Upper lobe of right lung (tissue), 1 donor: Measurements from ENCODE around the gene MYCN. TPM values are rescaled to one million over a fixed set of nuclear protein-coding genes. Genes with fewer than 3 reads are reported as not detected.

ENCODE experiments used
- ATAC-seq: fragments of 200-7000 bp; cut with Tn5 transposase; one replicate; pipeline ENCODE4 v1.9.1; 2020; ENCODE audit warnings: mild to moderate bottlenecking, moderate library complexity
- DNase-seq: peaks from one replicate; pipeline ENCODE4 v3.0.0-alpha.2; 2020
- H3K27ac ChIP-seq: fragments of 200-600 bp; one replicate; pipeline ENCODE4 v1.8.0; 2022
- H3K27me3 ChIP-seq: fragments of 200-600 bp; one replicate; pipeline ENCODE4 v1.8.0; 2022; ENCODE audit warnings: mild to moderate bottlenecking
- H3K36me3 ChIP-seq: fragments of 200-600 bp; one replicate; pipeline ENCODE4 v1.8.0; 2022
- H3K4me1 ChIP-seq: fragments of 200-600 bp; one replicate; pipeline ENCODE4 v1.8.0; 2022
- H3K4me3 ChIP-seq: fragments of 200-600 bp; one replicate; pipeline ENCODE4 v1.8.0; 2022; ENCODE audit warnings: mild to moderate bottlenecking
- H3K9me3 ChIP-seq: fragments of 200-600 bp; one replicate; pipeline ENCODE4 v1.8.0; 2022
- intact Hi-C: fragments of 100-400 bp; cut with DNase I; formaldehyde crosslinking; loops from one replicate; pipeline ENCODE4 v1.11.0; 2022
- total RNA-seq: library from RNA; stranded (reverse); fragmentation: NEBNext Ultra II Directional; extraction: Animal tissue kit (Norgen Biotek cat#: 25700); gene quantifications from one replicate; pipeline ENCODE4 v1.2.1, GENCODE V29; 2021
- TF ChIP-seq, protein P1 (sequence below): fragments of 200-600 bp; IDR thresholded peaks from one replicate; pipeline ENCODE4 v1.8.0; 2022; ENCODE audit warnings: antibody characterized with exemption
- donor health status: DM: no; HTN: yes; CAD: no; lungs with severe emphysema.

MYCN gene
- total RNA-seq, 1 donor from 2014 or later: 0.49 TPM

DNA sequence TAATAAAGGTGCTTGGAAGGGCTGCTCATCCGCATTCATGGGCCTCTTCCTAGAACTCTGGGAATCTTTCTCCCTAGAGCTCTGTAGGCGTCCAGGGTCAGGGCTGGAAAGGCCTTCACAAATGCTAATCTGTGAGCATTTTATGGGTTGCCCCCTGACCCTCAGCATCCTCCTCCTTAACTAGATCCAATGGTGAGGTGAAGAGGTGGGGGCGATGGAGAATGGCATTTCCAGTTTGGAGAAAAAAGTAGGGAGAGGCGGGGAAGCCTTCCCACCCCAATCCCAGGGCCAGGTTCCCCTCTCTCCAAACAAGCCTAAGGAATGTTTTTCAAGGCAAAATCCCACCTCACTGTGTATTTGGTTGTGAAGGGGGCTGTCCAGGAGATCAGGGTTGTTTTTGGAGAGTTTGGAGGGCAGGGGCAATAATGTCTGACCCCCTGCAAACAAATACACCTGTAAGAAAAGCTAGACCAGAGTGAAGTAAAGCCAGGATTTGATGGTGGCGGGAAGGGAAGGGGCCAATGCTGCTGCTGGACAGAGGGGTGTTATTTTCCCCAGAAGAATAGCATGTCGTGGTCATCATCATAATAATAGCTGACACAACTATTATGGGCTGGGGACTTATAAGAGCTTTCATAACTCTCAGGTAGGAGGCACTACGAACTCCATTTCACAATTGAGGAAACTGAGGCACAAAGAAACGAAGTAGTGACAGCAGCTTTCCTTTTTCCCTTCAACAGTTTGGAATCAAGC is 1.4 kb upstream of the MYCN start:
- H3K27ac ChIP-seq: no peak overlapping the region
- DNase-seq (no peak), ATAC-seq (no peak)
- H3K4me1 ChIP-seq: peaks cover 36% of the 10 kb centered on the region
- intact Hi-C loops: no loop called here
- peaks cover 49% of the 10 kb centered on the region for H3K27me3 ChIP-seq
- H3K4me3 ChIP-seq: no peak overlapping the region
- TF ChIP-seq, protein P1, sequence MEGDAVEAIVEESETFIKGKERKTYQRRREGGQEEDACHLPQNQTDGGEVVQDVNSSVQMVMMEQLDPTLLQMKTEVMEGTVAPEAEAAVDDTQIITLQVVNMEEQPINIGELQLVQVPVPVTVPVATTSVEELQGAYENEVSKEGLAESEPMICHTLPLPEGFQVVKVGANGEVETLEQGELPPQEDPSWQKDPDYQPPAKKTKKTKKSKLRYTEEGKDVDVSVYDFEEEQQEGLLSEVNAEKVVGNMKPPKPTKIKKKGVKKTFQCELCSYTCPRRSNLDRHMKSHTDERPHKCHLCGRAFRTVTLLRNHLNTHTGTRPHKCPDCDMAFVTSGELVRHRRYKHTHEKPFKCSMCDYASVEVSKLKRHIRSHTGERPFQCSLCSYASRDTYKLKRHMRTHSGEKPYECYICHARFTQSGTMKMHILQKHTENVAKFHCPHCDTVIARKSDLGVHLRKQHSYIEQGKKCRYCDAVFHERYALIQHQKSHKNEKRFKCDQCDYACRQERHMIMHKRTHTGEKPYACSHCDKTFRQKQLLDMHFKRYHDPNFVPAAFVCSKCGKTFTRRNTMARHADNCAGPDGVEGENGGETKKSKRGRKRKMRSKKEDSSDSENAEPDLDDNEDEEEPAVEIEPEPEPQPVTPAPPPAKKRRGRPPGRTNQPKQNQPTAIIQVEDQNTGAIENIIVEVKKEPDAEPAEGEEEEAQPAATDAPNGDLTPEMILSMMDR: no peak
- H3K9me3 ChIP-seq: no peaks in the 10 kb centered on the region
- no peaks in the 10 kb centered on the region for H3K36me3 ChIP-seq

DNA sequence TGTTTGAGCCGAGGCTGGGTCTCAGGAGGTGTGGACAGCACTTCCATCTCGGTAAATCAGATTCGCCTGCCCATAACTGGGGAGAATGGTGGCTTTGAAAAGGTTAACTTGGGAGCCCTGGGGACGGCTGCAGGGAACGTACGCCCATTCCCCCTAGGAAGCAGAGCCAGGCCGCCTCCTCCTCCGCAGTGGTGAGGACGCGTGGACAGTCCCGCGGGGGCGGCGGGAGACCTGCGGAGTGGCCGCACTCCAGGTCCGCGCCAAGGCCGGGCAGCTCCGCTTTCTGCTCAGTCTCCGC is 845 bp upstream of the MYCN start:
- H3K36me3 ChIP-seq: no peaks in the 10 kb centered on the region
- H3K4me3 ChIP-seq: peak overlapping the region; percentile 52
- no peaks in the 10 kb centered on the region for H3K9me3 ChIP-seq
- peaks cover 49% of the 10 kb centered on the region for H3K27me3 ChIP-seq
- H3K4me1 ChIP-seq: peaks cover 40% of the 10 kb centered on the region
- intact Hi-C loops: no loop called here
- H3K27ac ChIP-seq: no peak overlapping the region
- TF ChIP-seq, protein P1: peak; percentile 76
- peak; percentile 82 for ATAC-seq
- peak; percentile 84 for DNase-seq

DNA sequence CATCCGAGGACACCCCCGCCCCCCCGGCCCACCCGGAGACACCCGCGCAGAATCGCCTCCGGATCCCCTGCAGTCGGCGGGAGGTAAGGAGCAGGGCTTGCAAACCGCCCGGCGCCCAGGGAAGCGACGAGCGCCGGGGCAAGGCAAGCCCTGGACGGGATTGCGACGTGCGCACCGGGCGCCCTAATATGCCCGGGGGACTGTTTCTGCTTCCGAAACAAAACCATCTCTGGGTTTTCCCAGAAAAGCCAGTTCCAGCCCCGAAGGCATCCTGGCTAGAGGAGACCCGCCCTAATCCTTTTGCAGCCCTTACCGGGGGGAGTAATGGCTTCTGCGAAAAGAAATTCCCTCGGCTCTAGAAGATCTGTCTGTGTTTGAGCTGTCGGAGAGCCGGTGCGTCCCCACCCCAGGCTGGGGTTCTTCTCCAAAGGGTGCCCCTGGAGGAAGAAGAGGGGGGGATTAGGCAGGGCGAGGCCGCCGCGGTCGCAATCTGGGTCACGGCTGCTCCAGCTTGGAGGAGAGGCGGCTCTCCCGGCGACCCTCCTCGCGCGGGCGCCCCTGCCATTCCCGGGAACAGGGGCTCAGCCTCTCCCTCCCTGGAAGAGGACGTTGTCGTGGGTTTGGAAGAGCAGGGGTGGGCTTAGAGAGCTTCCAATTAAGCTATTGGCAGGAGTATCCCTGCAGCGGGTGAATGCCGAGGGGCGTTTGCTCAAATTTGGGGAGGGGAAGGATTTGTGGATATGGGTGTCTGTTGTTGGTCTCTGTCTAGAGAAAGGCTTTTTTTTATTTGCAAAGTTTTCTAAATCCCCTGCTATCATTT is 521 bp downstream of the MYCN start:
- DNase-seq: no peak
- intact Hi-C loops: loop anchor here (5.0 kb wide), 1 partner anchor 304 kb away; no protein-coding TSS in a partner anchor
- peaks cover 40% of the 10 kb centered on the region for H3K4me1 ChIP-seq

DNA sequence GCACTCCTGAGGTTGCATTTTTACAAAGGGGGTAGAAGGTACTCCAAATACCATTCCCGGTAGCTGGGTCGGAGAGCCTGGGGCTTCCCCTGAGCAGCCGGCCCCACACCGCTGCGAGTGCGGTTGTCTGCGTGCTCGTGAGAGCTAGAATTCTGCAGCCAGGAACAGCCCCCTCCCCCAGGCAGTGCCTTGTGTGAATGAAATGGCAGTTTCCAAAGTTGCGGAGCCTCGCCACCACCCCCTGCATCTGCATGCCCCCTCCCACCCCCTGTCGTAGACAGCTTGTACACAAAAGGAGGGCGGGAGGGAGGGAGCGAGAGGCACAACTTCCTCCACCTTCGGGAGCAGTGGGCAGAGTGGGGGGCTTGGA is 1.1 kb downstream of the MYCN start:
- Histone ChIP-seq H3K27ac (no peak overlapping the region), H3K9me3 (no peaks in the 10 kb centered on the region), H3K27me3 (peaks cover 49% of the 10 kb centered on the region), H3K4me3 (peak overlapping the region; percentile 52), H3K36me3 (no peaks in the 10 kb centered on the region), H3K4me1 (peaks cover 40% of the 10 kb centered on the region)
- intact Hi-C loops: loop anchor here (5.0 kb wide), 1 partner anchor 304 kb away; no protein-coding TSS in a partner anchor
- TF ChIP-seq, protein P1: no peak
- DNase-seq: no peak
- ATAC-seq: no peak

More for the DNA sequence above, 521 bp downstream of the MYCN start:
- TF ChIP-seq, protein P1: no peak
- peaks cover 49% of the 10 kb centered on the region for H3K27me3 ChIP-seq
- H3K36me3 ChIP-seq: no peaks in the 10 kb centered on the region
- H3K9me3 ChIP-seq: no peaks in the 10 kb centered on the region
- H3K27ac ChIP-seq: no peak overlapping the region
- H3K4me3 ChIP-seq: peak overlapping the region; percentile 52
- peak; percentile 28 for ATAC-seq

DNA sequence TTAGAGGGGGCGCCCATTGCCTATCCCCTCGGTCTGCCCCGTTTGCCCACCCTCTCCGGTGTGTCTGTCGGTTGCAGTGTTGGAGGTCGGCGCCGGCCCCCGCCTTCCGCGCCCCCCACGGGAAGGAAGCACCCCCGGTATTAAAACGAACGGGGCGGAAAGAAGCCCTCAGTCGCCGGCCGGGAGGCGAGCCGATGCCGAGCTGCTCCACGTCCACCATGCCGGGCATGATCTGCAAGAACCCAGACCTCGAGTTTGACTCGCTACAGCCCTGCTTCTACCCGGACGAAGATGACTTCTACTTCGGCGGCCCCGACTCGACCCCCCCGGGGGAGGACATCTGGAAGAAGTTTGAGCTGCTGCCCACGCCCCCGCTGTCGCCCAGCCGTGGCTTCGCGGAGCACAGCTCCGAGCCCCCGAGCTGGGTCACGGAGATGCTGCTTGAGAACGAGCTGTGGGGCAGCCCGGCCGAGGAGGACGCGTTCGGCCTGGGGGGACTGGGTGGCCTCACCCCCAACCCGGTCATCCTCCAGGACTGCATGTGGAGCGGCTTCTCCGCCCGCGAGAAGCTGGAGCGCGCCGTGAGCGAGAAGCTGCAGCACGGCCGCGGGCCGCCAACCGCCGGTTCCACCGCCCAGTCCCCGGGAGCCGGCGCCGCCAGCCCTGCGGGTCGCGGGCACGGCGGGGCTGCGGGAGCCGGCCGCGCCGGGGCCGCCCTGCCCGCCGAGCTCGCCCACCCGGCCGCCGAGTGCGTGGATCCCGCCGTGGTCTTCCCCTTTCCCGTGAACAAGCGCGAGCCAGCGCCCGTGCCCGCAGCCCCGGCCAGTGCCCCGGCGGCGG is 1.7 kb downstream of the MYCN start:
- Histone ChIP-seq H3K4me1 (peaks cover 40% of the 10 kb centered on the region), H3K27me3 (peaks cover 49% of the 10 kb centered on the region)
- intact Hi-C loops: loop anchor here (5.0 kb wide), 1 partner anchor 305 kb away; no protein-coding TSS in a partner anchor

More for the DNA sequence above, 1.7 kb downstream of the MYCN start:
- TF ChIP-seq, protein P1: no peak
- Histone ChIP-seq H3K27ac (no peak overlapping the region), H3K9me3 (no peaks in the 10 kb centered on the region), H3K4me3 (peak overlapping the region; percentile 52), H3K36me3 (no peaks in the 10 kb centered on the region)
- ATAC-seq (peak; percentile 3), DNase-seq (no peak)
